ENCODE data around the gene THG1L.
A peak's percentile ranks its signal among the peaks of the same experiment; 100 is the strongest.

Gene THG1L

GRCh38 chr5:157749462-157749799, 18.2 kb downstream of the THG1L start:
- no peak for TF ChIP-seq CTCF (conservative IDR thresholded peaks at IDR 0.05)
- no peak for TF ChIP-seq ZFX (IDR thresholded peaks at IDR 0.05)
- no peak overlapping the region for H3K27ac ChIP-seq

GRCh38 chr5:157750320-157750719, 19.1 kb downstream of the THG1L start:
- TF ChIP-seq ZFX (IDR thresholded peaks at IDR 0.05) (no peak), CTCF (conservative IDR thresholded peaks at IDR 0.05) (no peak)
- no peak overlapping the region for H3K27ac ChIP-seq

GRCh38 chr5:157756122-157756521, 24.9 kb downstream of the THG1L start:
- no peak for TF ChIP-seq ZFX (IDR thresholded peaks at IDR 0.05)
- no peak for TF ChIP-seq CTCF (conservative IDR thresholded peaks at IDR 0.05)
- H3K27ac ChIP-seq: no peak overlapping the region

- TF ChIP-seq CTCF (conservative IDR thresholded peaks at IDR 0.05) (no peak), ZFX (IDR thresholded peaks at IDR 0.05) (no peak)
- H3K27ac ChIP-seq: no peak overlapping the region
These were observed 27.5 kb downstream of the THG1L start for GRCh38 chr5:157758706-157759105.

GRCh38 chr5:157761690-157762621, 30.7 kb downstream of the THG1L start:
- H3K27ac ChIP-seq: no peak overlapping the region
- no peak for TF ChIP-seq ZFX (IDR thresholded peaks at IDR 0.05)
- peak; percentile 88 for TF ChIP-seq CTCF (conservative IDR thresholded peaks at IDR 0.05)

- H3K27ac ChIP-seq: no peak overlapping the region
- TF ChIP-seq ZFX (IDR thresholded peaks at IDR 0.05) (no peak), CTCF (conservative IDR thresholded peaks at IDR 0.05) (no peak)
These were observed 33.3 kb downstream of the THG1L start for GRCh38 chr5:157764531-157764930.

GRCh38 chr5:157766442-157766841, 35.2 kb downstream of the THG1L start:
- no peak overlapping the region for H3K27ac ChIP-seq
- TF ChIP-seq CTCF (conservative IDR thresholded peaks at IDR 0.05) (no peak), ZFX (IDR thresholded peaks at IDR 0.05) (no peak)
